ENCODE results near the gene CLCNKA. TPM values are rescaled to one million over a fixed set of nuclear protein-coding genes. Genes with fewer than 3 reads are reported as not detected.

The CLCNKA gene
- total and polyA plus RNA-seq, 12 donors, result 0.18 to 52.5 (median 2.1) TPM

GRCh38 chr1:16006552-16007485 lies 15.0 kb upstream of the CLCNKA start:
- Histone ChIP-seq H3K27ac (no peak overlapping the region), H3K27me3 (no peaks in the 10 kb centered on the region), H3K4me3 (no peak overlapping the region), H3K4me1 (replicated peaks in 1 of 2) (no peaks in the 10 kb centered on the region), H3K36me3 (replicated peaks in 1 of 2) (no peaks in the 10 kb centered on the region), H3K9me3 (replicated peaks in 1 of 3) (no peaks in the 10 kb centered on the region)
- intact Hi-C loops (cut with DNase I), result loop anchor here (5.0 to 10.0 kb wide), 2 partner anchors 40 to 48 kb away; no protein-coding TSS in a partner anchor
- TF ChIP-seq CTCF (IDR thresholded peaks at IDR 0.05) (peak in 1 of 6 experiments; percentile 31), POLR2A (IDR thresholded peaks at IDR 0.05) (no peak)
- DNase-seq, result peak in 1 of 7 donors; percentile 12
- 54 to 64% (median 61%) methylated on average over 8 to 9 of the region's 9 CpGs for WGBS, 4 donors

- H3K4me3 ChIP-seq, result no peak overlapping the region
- no peaks in the 10 kb centered on the region for H3K27me3 ChIP-seq
- no peaks in the 10 kb centered on the region for H3K36me3 ChIP-seq (replicated peaks in 1 of 2)
- WGBS, 4 donors, result 59 to 76% (median 72%) methylated on average over 6 of the region's 6 CpGs
- no peak for TF ChIP-seq POLR2A (IDR thresholded peaks at IDR 0.05)
- TF ChIP-seq CTCF (IDR thresholded peaks at IDR 0.05), result no peak
- intact Hi-C loops (cut with DNase I), result loop anchor here (5.0 to 10.0 kb wide), 2 partner anchors 39 to 47 kb away; no protein-coding TSS in a partner anchor
- peaks cover 7% of the 10 kb centered on the region in 2 donors for H3K4me1 ChIP-seq (replicated peaks in 1 of 2)
- no peak overlapping the region for H3K27ac ChIP-seq
- DNase-seq, result peak in 1 of 7 donors; percentile 12
- H3K9me3 ChIP-seq (replicated peaks in 1 of 3), result no peaks in the 10 kb centered on the region
Observed at GRCh38 chr1:16007671-16008341, 14.0 kb upstream of the CLCNKA start.

GRCh38 chr1:16009030-16009460 lies 12.8 kb upstream of the CLCNKA start:
- TF ChIP-seq POLR2A (IDR thresholded peaks at IDR 0.05) (no peak), CTCF (IDR thresholded peaks at IDR 0.05) (peak; percentile 97 to 98 (median 97))
- Histone ChIP-seq H3K27me3 (no peaks in the 10 kb centered on the region), H3K36me3 (replicated peaks in 1 of 2) (no peaks in the 10 kb centered on the region), H3K27ac (no peak overlapping the region), H3K4me3 (no peak overlapping the region), H3K9me3 (replicated peaks in 1 of 3) (no peaks in the 10 kb centered on the region), H3K4me1 (replicated peaks in 1 of 2) (peaks cover 19 to 20% of the 10 kb centered on the region in 2 donors)
- intact Hi-C loops (cut with DNase I), result loop anchor here (5.0 to 10.0 kb wide), 2 partner anchors 38 to 46 kb away; no protein-coding TSS in a partner anchor
- DNase-seq, result peak; percentile 80 to 94 (median 86)
- 0 to 3% (median 1%) methylated on average over 3 to 4 of the region's 4 CpGs for WGBS, 4 donors

GRCh38 chr1:16009678-16010077 lies 12.2 kb upstream of the CLCNKA start:
- Histone ChIP-seq H3K4me1 (replicated peaks in 1 of 2) (peaks cover 26% of the 10 kb centered on the region in 2 donors), H3K9me3 (replicated peaks in 1 of 3) (no peaks in the 10 kb centered on the region), H3K36me3 (replicated peaks in 1 of 2) (no peaks in the 10 kb centered on the region), H3K27me3 (no peaks in the 10 kb centered on the region), H3K27ac (no peak overlapping the region), H3K4me3 (no peak overlapping the region)
- TF ChIP-seq POLR2A (IDR thresholded peaks at IDR 0.05), result no peak
- no peak for TF ChIP-seq CTCF (IDR thresholded peaks at IDR 0.05)
- DNase-seq, result no peak
- 79 to 87% (median 83%) methylated on average over 8 to 11 of the region's 11 CpGs for WGBS, 4 donors
- intact Hi-C loops (cut with DNase I), result loop anchor here (5.0 to 10.0 kb wide), 4 partner anchors 38 to 175 kb away; no protein-coding TSS in a partner anchor

Data from adrenal gland (tissue), 12 donors.